HEK293 (cell line): ENCODE data around the gene ANKRD50.

ENCODE experiments used
- HOXD13 ChIP-seq: sonication (generic); formaldehyde crosslinking; IDR thresholded peaks from 2 replicates; pipeline ENCODE4 v1.8.0; 2022; ENCODE audit warnings: missing genetic modification reagents, borderline replicate concordance
- KLF8 ChIP-seq: fragments of 450-650 bp; formaldehyde crosslinking; IDR thresholded peaks from 2 replicates; pipeline ENCODE4 v1.5.1; 2016; ENCODE audit warnings: missing biosample characterization, missing genetic modification characterization
- PRDM1 ChIP-seq: fragments of 450-650 bp; formaldehyde crosslinking; IDR thresholded peaks from 2 replicates; pipeline ENCODE4; 2016; ENCODE audit warnings: missing biosample characterization, missing genetic modification characterization
- RBAK ChIP-seq: fragments of 450-650 bp; formaldehyde crosslinking; IDR thresholded peaks from 2 replicates; pipeline ENCODE4 v1.5.1; 2016; ENCODE audit warnings: missing biosample characterization, missing genetic modification characterization
- YY2 ChIP-seq: fragments of 450-650 bp; formaldehyde crosslinking; IDR thresholded peaks from 2 replicates; pipeline ENCODE4 v1.5.1; 2016; ENCODE audit warnings: missing biosample characterization, missing genetic modification characterization
- ZBTB48 ChIP-seq: fragments of 450-650 bp; formaldehyde crosslinking; IDR thresholded peaks from 2 replicates; pipeline ENCODE4 v1.5.1; 2016; ENCODE audit warnings: missing biosample characterization, missing genetic modification characterization
- ZFHX2 ChIP-seq: fragments of 450-650 bp; formaldehyde crosslinking; conservative IDR thresholded peaks from 2 replicates; pipeline ENCODE4 v1.5.1; 2016; ENCODE audit warnings: missing biosample characterization, missing genetic modification characterization
- ZFP3 ChIP-seq: fragments of 450-650 bp; formaldehyde crosslinking; IDR thresholded peaks from 2 replicates; pipeline ENCODE4 v1.5.1; 2016; ENCODE audit warnings: low read depth, missing biosample characterization, missing genetic modification characterization
- ZIC2 ChIP-seq: fragments of 450-650 bp; formaldehyde crosslinking; IDR thresholded peaks from 2 replicates; pipeline ENCODE4 v1.5.1; 2016; ENCODE audit warnings: missing biosample characterization, missing genetic modification characterization
- ZNF157 ChIP-seq: fragments of 450-650 bp; formaldehyde crosslinking; IDR thresholded peaks from 2 replicates; pipeline ENCODE4 v1.5.1; 2016; ENCODE audit warnings: missing biosample characterization, missing genetic modification characterization
- ZNF175 ChIP-seq: fragments of 450-650 bp; formaldehyde crosslinking; IDR thresholded peaks from 2 replicates; pipeline ENCODE4 v1.5.1; 2016; ENCODE audit warnings: missing biosample characterization, missing genetic modification characterization
- ZNF211 ChIP-seq: fragments of 450-650 bp; formaldehyde crosslinking; IDR thresholded peaks from 2 replicates; pipeline ENCODE4 v1.5.1; 2016; ENCODE audit warnings: low read depth, missing biosample characterization, missing genetic modification characterization
- ZNF266 ChIP-seq: fragments of 450-650 bp; formaldehyde crosslinking; IDR thresholded peaks from 2 replicates; pipeline ENCODE4 v1.5.1; 2016; ENCODE audit warnings: missing biosample characterization, missing genetic modification characterization, low read depth
- ZNF292 ChIP-seq: fragments of 450-650 bp; formaldehyde crosslinking; IDR thresholded peaks from 2 replicates; pipeline ENCODE4 v1.5.1; 2016; ENCODE audit warnings: low read depth, missing biosample characterization, missing genetic modification characterization, borderline replicate concordance
- ZNF335 ChIP-seq: fragments of 450-650 bp; formaldehyde crosslinking; conservative IDR thresholded peaks from 2 replicates; pipeline ENCODE4 v1.5.1; 2016; ENCODE audit warnings: missing biosample characterization, missing genetic modification characterization
- ZNF341 ChIP-seq: fragments of 450-650 bp; formaldehyde crosslinking; IDR thresholded peaks from 2 replicates; pipeline ENCODE4; 2016; ENCODE audit warnings: low read depth, missing biosample characterization, missing genetic modification characterization
- ZNF423 ChIP-seq: fragments of 450-650 bp; formaldehyde crosslinking; IDR thresholded peaks from 2 replicates; pipeline ENCODE4 v1.5.1; 2016; ENCODE audit warnings: missing biosample characterization, missing genetic modification characterization
- ZNF76 ChIP-seq: fragments of 450-650 bp; formaldehyde crosslinking; IDR thresholded peaks from 2 replicates; pipeline ENCODE4; 2016; ENCODE audit warnings: low read depth, missing biosample characterization, missing genetic modification characterization, borderline replicate concordance
- ZSCAN30 ChIP-seq: fragments of 450-650 bp; IDR thresholded peaks from 2 replicates; pipeline ENCODE4 v1.5.1; 2018; ENCODE audit warnings: missing biosample characterization, mild to moderate bottlenecking, missing genetic modification characterization, moderate library complexity
- TF ChIP-seq, protein P1 (sequence below): fragments of 450-650 bp; formaldehyde crosslinking; IDR thresholded peaks from 2 replicates; pipeline ENCODE4 v1.5.1; 2016; ENCODE audit warnings: missing biosample characterization, missing genetic modification characterization, low read depth
- TF ChIP-seq, protein P2 (sequence below): fragments of 450-650 bp; formaldehyde crosslinking; IDR thresholded peaks from 2 replicates; pipeline ENCODE4 v1.5.1; 2016; ENCODE audit warnings: missing biosample characterization, missing genetic modification characterization
- TF ChIP-seq, protein P3 (sequence below): fragments of 450-650 bp; formaldehyde crosslinking; IDR thresholded peaks from 2 replicates; pipeline ENCODE4 v1.5.1; 2016; ENCODE audit warnings: missing biosample characterization, missing genetic modification characterization
- TF ChIP-seq, protein P4 (sequence below): fragments of 450-650 bp; formaldehyde crosslinking; IDR thresholded peaks from 2 replicates; pipeline ENCODE4 v1.5.1; 2016; ENCODE audit warnings: missing biosample characterization, missing genetic modification characterization
- TF ChIP-seq, protein P5 (sequence below): fragments of 450-650 bp; formaldehyde crosslinking; conservative IDR thresholded peaks from 2 replicates; pipeline ENCODE4 v1.5.1; 2016; ENCODE audit warnings: low read depth, missing biosample characterization, missing genetic modification characterization
- TF ChIP-seq, protein P6 (sequence below): sonication (generic); formaldehyde crosslinking; IDR thresholded peaks from 2 replicates; pipeline ENCODE4 v1.8.1; 2022; ENCODE audit warnings: mild to moderate bottlenecking, moderate library complexity, missing genetic modification reagents

ANKRD50 gene

DNA sequence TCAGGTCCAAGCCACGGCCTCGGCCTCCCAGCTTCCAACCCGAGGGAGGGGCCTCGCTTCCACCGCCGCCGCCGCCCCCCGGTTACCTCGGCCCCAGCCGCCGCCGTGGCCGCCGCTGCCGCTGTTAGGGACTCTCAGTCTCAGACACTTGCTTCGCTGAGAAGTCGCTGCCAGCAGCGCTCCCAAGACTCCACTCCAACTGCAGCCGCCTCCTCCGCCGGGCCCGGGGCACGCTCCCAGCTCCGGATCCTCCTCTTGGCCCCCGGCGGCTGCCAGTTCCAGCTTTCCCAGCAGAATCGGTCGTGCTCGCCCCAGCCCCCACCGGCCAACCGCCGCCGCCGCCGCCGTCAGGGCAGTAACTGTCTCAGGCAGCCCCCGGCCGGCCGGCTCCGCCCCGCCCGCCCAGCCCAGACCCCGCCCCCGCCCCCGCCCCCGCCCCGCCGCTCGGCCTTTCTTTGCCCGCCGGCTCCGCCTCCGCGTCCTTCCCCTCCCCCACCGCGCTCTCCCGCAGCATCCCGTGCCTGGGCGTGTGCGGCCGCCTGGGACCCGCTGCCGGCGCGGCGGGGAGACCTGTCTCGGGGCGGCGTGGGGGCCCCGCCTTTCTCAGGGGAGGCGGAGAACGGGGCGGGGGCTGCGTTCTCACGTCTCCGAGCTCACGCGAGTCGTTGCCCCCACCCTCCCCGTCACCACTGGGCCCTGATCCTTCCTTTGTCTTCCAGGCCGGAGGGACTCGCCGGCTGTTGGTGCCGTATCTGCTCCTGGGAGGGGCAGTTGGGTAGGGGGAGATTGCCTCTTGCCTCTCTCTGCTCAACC is at the start of gene ANKRD50 (continued):
- TF ChIP-seq ZFHX2 (tag by site-specific recombination) (peak; percentile 83), ZBTB48 (tag by site-specific recombination) (peak; percentile 81), ZNF423 (no peak), KLF8 (tag by site-specific recombination) (peak; percentile 68; the same call in 1 of the 2 replicates), YY2 (tag by site-specific recombination) (no peak), ZNF211 (no peak), ZFP3 (tag by site-specific recombination) (no peak), RBAK (tag by site-specific recombination) (no peak), ZNF76 (no peak), ZNF266 (tag by site-specific recombination) (no peak), ZSCAN30 (tag by site-specific recombination) (peak; percentile 42; the same call in 1 of the 2 replicates), PRDM1 (no peak), HOXD13 (CRISPR knock-in tag) (no peak), ZIC2 (tag by site-specific recombination) (peak; percentile 57), ZNF341 (peak; percentile 40), ZNF335 (no peak; the same call in 1 of the 2 replicates), ZNF157 (tag by site-specific recombination) (no peak), ZNF175 (tag by site-specific recombination) (no peak), ZNF292 (tag by site-specific recombination) (no peak)
- TF ChIP-seq, protein P1, sequence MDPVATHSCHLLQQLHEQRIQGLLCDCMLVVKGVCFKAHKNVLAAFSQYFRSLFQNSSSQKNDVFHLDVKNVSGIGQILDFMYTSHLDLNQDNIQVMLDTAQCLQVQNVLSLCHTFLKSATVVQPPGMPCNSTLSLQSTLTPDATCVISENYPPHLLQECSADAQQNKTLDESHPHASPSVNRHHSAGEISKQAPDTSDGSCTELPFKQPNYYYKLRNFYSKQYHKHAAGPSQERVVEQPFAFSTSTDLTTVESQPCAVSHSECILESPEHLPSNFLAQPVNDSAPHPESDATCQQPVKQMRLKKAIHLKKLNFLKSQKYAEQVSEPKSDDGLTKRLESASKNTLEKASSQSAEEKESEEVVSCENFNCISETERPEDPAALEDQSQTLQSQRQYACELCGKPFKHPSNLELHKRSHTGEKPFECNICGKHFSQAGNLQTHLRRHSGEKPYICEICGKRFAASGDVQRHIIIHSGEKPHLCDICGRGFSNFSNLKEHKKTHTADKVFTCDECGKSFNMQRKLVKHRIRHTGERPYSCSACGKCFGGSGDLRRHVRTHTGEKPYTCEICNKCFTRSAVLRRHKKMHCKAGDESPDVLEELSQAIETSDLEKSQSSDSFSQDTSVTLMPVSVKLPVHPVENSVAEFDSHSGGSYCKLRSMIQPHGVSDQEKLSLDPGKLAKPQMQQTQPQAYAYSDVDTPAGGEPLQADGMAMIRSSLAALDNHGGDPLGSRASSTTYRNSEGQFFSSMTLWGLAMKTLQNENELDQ (tag by site-specific recombination), result no peak
- TF ChIP-seq, protein P2, sequence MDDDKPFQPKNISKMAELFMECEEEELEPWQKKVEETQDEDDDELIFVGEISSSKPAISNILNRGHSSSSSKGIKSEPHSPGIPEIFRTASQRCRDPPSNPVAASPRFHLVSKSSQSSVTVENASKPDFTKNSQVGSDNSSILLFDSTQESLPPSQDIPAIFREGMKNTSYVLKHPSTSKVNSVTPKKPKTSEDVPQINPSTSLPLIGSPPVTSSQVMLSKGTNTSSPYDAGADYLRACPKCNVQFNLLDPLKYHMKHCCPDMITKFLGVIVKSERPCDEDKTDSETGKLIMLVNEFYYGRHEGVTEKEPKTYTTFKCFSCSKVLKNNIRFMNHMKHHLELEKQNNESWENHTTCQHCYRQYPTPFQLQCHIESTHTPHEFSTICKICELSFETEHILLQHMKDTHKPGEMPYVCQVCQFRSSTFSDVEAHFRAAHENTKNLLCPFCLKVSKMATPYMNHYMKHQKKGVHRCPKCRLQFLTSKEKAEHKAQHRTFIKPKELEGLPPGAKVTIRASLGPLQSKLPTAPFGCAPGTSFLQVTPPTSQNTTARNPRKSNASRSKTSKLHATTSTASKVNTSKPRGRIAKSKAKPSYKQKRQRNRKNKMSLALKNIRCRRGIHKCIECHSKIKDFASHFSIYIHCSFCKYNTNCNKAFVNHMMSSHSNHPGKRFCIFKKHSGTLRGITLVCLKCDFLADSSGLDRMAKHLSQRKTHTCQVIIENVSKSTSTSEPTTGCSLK, result no peak
- TF ChIP-seq, protein P3, sequence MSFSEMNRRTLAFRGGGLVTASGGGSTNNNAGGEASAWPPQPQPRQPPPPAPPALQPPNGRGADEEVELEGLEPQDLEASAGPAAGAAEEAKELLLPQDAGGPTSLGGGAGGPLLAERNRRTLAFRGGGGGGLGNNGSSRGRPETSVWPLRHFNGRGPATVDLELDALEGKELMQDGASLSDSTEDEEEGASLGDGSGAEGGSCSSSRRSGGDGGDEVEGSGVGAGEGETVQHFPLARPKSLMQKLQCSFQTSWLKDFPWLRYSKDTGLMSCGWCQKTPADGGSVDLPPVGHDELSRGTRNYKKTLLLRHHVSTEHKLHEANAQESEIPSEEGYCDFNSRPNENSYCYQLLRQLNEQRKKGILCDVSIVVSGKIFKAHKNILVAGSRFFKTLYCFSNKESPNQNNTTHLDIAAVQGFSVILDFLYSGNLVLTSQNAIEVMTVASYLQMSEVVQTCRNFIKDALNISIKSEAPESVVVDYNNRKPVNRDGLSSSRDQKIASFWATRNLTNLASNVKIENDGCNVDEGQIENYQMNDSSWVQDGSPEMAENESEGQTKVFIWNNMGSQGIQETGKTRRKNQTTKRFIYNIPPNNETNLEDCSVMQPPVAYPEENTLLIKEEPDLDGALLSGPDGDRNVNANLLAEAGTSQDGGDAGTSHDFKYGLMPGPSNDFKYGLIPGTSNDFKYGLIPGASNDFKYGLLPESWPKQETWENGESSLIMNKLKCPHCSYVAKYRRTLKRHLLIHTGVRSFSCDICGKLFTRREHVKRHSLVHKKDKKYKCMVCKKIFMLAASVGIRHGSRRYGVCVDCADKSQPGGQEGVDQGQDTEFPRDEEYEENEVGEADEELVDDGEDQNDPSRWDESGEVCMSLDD (tag by site-specific recombination), result 0 out of 2 replicates have a peak, but pooled peaks have one; percentile 50
- TF ChIP-seq, protein P4, sequence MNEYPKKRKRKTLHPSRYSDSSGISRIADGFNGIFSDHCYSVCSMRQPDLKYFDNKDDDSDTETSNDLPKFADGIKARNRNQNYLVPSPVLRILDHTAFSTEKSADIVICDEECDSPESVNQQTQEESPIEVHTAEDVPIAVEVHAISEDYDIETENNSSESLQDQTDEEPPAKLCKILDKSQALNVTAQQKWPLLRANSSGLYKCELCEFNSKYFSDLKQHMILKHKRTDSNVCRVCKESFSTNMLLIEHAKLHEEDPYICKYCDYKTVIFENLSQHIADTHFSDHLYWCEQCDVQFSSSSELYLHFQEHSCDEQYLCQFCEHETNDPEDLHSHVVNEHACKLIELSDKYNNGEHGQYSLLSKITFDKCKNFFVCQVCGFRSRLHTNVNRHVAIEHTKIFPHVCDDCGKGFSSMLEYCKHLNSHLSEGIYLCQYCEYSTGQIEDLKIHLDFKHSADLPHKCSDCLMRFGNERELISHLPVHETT (tag by site-specific recombination), result no peak
- TF ChIP-seq, protein P5, sequence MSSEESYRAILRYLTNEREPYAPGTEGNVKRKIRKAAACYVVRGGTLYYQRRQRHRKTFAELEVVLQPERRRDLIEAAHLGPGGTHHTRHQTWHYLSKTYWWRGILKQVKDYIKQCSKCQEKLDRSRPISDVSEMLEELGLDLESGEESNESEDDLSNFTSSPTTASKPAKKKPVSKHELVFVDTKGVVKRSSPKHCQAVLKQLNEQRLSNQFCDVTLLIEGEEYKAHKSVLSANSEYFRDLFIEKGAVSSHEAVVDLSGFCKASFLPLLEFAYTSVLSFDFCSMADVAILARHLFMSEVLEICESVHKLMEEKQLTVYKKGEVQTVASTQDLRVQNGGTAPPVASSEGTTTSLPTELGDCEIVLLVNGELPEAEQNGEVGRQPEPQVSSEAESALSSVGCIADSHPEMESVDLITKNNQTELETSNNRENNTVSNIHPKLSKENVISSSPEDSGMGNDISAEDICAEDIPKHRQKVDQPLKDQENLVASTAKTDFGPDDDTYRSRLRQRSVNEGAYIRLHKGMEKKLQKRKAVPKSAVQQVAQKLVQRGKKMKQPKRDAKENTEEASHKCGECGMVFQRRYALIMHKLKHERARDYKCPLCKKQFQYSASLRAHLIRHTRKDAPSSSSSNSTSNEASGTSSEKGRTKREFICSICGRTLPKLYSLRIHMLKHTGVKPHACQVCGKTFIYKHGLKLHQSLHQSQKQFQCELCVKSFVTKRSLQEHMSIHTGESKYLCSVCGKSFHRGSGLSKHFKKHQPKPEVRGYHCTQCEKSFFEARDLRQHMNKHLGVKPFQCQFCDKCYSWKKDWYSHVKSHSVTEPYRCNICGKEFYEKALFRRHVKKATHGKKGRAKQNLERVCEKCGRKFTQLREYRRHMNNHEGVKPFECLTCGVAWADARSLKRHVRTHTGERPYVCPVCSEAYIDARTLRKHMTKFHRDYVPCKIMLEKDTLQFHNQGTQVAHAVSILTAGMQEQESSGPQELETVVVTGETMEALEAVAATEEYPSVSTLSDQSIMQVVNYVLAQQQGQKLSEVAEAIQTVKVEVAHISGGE, result no peak
- TF ChIP-seq, protein P6, sequence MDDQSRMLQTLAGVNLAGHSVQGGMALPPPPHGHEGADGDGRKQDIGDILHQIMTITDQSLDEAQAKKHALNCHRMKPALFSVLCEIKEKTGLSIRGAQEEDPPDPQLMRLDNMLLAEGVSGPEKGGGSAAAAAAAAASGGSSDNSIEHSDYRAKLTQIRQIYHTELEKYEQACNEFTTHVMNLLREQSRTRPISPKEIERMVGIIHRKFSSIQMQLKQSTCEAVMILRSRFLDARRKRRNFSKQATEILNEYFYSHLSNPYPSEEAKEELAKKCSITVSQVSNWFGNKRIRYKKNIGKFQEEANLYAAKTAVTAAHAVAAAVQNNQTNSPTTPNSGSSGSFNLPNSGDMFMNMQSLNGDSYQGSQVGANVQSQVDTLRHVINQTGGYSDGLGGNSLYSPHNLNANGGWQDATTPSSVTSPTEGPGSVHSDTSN (CRISPR knock-in tag), result peak; percentile 5; the same call in 1 of the 2 replicates
